GM19395 (cell line): Measurements from ENCODE around the gene SLC2A13.
A peak's percentile ranks its signal among the peaks of the same experiment; 100 is the strongest.
"Not testable (repeated sequence)": the region's sequence is repeated elsewhere in the genome, so short reads cannot be mapped to it uniquely, and the experiment has no call there.

ENCODE experiments used
- ATAC-seq: cut with Tn5 transposase; IDR thresholded peaks from one replicate; pipeline ENCODE4 v1.9.1; 2021; ENCODE audit warnings: mild to moderate bottlenecking, moderate library complexity; ENCODE audit not compliant: unreplicated experiment

Gene SLC2A13

DNA sequence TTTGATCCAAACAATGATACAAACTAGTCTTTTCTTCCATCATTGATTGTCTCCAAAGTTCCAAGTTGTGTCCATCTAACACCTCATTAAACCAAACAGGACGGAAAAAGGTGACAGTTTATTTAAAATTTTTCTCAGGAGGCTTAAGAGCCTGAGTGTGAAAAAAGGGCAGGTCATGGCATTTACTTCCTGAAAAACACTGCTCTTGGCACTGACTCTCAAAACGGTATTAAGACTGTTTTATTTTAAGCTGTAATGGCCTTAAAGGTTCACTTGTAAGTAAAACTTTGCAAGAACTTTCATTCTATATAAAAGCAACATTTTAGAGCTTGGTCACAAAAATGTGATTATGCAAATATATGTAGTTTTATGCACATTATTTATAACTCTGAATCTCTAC is 222.5 kb downstream of the SLC2A13 start:
- ATAC-seq, result no peak

DNA sequence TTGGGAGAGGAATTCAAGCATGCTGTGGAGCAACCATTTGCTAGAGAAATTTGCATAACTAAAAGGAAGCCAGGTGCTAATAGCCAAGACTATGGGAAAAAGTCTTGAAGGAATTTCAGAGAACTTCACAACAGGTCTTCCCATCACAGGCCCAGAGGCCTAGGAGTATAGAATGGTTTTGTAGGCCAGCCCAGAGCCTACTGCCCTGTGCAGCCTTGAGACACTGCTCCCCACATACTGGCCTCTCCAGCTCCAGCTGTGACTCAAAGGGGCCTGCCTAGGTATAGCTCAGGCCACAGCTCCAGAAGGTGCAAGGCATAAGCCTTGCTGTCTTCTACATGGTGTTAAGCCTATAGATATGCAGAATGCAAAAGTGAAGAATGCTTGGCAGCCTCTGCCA is 227.1 kb downstream of the SLC2A13 start:
- no peak for ATAC-seq

DNA sequence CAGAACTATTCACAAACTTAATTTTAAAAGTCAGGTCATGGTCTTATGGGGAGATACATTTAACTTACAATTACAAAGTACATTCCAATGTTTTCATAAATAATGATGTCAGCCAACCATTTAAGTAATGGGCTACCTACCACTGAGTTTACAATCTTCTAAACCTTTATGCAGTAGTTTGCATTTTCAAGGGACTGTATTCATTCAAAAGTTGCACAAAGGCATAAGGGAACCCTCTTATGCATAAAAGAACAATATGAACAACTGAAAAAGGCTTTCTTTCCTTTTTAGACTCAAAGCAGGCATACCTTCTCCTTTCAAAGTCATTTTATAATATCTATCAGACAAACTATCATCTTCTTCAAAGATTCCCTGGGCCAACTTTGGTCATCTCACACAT is 230.2 kb downstream of the SLC2A13 start:
- ATAC-seq, result no peak

DNA sequence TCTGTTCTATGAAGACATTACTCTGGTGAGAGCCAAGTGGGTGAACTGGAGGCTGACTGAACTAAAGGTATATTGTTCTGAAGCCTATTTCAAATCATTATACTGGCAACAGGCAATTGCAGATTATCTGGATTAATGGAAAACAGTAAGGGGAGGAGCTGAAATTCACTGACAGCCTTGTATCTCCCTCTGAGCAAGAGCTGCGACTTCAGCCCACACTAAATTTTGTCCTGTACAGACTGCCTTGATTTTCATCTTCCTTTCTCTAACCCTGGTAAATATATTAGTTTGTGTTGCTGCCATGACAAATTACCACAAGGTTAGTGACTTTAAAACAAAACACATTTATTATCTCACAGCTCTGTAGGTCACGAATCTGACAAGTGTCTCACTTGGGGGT is 231.1 kb downstream of the SLC2A13 start:
- no peak for ATAC-seq

DNA sequence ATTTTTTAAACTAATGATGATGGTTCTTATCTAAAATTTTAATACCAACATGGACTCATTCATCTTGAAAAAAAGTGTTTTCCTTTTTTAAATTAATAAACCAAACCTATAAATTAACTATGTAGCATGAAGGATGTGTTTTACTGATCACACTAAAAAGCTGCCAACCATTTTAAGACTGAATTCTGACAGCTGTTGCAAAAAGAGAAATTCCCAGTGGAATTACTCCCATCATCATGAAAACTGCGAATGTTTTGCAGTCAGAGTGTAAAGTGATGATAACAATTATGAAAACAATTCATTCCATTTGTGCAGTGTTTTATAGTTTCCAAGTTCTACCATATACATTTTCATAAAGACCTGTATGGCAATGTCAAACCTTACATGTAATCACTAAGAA is 232.8 kb downstream of the SLC2A13 start:
- ATAC-seq, result no peak

DNA sequence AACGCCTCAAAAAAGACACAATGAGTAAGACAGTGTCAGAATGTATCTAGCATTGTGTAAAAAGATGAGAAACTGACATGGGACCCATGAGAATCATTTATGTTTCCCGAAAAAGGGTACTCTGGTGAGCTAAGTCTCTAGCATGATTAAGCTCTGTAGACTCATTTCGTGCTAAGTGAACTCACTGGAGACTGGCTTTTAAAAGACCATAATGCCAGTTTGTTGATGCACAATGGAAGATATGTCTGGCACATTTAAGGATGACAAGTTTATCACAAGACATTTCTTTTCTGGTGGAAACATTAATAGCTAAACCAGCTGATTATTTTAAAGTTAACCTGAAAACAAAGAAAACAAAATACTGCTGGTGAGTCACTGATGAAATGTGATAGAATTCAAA is 233.5 kb downstream of the SLC2A13 start:
- no peak for ATAC-seq

DNA sequence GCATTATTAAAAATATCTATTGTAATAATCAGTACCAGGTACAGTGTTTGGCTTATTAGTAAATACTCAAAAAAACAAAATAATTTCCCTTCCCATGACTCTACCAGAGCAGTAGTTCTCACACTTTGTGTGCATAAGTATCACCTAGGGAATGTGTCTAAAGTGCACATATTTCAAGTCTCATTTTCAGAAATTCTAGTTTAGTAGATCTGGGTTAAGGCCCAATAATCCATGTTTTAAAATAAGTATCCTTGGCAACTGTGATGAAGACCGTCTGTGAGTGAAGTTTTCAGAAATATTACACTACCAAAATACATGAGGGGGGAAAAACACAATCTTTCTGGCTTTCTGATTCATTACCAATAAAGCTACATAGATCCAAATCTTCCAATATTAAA is 237.6 kb downstream of the SLC2A13 start:
- no peak for ATAC-seq

DNA sequence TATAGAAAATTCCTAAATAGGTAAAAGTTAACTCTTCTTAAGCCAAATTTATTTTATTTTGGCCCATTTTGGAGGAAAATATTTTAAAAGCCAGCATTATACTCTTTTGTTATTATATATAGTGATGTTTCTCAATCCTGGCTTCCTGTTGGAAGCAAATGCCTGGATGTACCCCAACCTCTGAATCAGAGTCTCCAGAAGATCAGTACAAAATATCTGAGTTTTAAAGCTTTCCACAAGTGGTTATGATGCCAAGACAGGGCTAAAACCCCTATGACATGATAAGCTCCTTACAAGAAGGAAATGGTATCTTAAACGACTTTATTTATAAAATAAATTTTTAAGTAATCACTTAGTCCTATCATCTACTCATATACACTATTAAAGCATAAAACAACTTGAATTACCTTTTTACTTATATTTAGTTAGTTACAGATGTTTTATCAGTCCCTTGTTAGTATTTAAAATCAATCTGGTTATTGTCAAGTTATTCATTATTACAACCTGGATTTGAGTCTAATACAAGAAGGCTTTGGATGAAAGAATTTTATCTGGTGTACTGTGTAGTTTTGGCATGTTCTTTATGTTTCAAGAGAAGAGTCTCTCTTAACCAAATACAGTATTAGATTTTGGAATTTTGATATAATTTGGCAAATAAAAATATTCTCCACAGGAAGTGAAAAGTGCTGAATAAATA is 238.1 kb downstream of the SLC2A13 start:
- ATAC-seq, result no peak

DNA sequence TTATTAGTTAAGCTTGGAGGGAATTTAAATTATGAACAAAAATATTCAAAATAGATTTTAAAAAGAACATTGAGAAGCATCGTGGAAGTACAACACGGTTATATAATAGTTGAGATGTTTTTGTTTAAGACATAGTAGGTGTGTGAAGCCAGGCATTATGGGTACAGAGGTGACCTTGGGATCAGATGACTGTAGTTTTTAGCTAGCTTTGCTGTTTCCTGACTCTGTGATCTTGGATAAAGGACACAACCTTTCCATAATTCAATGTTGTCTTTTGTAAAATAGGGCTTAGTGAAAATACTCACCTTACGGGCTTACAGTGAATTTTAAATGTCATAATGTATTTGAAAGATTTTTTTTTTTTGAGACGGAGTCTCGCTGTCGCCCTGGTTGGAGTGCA is 239.7 kb downstream of the SLC2A13 start:
- no peak for ATAC-seq

DNA sequence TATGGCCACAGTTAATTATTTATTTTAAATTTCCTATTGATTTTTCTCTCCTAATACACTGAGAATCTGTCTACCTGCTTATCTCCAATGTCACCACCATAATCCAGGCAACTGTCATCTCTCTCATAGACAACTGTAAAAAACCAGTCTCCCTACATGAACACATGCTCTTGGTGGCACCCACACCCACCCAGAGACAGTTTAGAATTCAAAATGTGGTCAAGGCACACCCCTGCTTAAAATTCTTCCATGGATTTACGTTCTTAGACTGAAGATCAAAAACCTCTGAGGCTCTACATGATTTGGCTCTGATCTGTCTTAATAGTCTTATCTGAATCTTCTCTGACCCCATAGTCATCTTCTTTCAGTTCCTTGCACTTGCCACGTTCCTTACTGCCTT is 245.2 kb downstream of the SLC2A13 start:
- no peak for ATAC-seq

DNA sequence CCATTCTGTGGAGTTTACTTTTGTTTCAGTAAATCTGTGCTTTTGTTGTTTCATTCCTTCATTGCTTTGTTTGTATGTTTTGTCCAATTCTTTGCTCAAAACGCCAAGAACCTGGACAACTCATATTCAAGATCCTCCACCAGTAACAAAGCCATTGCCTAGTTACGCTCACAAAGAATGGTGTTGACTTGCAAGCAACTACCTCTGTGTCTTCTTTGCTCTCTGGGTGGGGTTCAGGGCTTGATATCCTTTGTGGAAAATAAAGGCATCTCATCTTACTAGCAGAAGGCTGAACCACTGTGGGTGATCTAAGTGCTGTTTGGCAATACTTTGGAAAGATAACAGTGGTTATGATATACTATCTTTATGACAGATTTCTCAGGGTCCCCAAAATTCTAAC is 252.9 kb downstream of the SLC2A13 start:
- ATAC-seq, result no peak

DNA sequence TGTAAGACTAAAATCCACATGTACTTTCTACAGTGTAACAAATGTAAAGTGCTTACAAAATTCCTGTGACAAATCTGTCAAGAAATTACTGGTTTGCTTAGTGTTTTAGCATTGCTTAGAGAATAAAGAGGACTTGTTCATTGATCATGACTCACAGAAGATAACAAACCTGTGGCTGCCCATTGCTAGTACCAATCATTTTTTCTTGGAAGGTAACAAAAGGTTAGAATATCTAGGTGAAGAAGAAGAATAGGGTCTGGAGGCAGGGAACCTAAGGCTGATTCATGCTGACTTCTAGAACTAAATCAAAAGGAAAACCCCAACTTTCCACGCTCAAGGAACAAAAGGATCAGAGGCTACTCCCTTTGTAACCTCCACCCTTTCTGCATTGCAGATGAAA is 253.5 kb downstream of the SLC2A13 start:
- no peak for ATAC-seq

DNA sequence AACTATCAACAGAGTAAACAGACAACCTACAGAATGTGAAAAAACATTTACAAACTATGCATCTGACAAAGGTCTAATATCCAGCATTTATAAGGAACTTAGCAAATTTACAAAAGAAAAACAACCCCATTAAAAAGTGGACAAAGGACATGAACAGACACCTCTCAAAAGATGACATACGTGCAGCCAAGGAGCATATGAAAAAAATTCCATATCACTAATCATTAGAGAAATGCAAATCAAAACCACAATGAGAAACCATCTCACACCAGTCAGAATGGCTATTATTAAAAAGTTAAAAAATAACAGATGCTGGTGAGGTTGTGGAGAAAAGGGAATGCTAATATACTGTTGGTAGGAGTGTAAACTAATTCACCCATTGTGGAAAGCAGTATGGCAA is 257.7 kb downstream of the SLC2A13 start:
- not testable (repeated sequence) for ATAC-seq

DNA sequence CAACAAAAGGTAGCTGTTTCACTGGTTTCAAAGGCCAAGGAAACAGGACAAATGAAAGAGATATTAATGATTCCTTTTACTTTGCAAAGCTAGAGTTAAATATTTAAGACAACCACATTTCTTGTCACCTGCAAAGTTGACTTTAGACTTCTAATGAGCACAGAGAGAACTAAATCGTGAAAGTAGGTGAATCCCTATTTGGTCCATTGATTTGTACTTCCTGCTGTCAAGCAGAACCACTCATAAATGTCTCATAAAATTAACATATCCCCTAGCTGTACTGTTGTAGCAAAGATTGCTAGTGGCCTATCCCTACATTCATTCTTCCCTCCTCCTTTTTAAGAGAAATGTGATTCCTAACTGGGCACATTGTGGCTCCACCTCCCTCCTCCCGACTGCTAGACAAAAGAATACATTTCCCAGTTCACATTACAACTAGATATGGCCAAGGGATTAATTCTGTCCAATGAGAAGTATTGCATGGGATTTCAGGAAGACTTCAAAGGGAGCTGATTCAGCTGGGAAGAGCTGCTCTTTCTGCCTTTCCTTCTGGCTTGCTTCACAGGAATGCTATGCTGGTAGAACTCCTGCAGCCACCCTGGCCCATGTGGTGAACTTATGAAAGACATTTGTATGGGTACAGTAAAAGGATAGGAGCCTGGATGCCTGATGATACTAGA is 258.8 kb downstream of the SLC2A13 start:
- ATAC-seq, result no peak

DNA sequence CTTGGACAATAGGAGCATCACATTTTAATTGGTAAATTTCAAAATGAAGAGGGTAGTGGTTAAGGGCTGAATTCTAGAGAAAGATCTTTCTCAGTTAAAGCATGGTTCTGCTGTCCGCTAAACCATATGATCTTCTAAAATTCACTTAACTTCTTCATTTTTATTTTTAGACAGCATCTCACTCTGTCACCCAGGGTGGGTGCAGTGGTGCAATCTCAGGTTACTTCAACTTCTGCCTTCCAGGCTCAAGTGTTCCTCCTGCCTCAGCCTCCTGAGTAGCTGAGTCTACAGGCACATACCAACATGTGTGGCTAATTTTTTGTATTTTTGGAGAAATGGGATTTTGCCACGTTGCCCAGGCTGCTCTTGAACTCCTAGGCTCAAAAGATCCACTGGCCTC is 259.6 kb downstream of the SLC2A13 start:
- no peak for ATAC-seq

DNA sequence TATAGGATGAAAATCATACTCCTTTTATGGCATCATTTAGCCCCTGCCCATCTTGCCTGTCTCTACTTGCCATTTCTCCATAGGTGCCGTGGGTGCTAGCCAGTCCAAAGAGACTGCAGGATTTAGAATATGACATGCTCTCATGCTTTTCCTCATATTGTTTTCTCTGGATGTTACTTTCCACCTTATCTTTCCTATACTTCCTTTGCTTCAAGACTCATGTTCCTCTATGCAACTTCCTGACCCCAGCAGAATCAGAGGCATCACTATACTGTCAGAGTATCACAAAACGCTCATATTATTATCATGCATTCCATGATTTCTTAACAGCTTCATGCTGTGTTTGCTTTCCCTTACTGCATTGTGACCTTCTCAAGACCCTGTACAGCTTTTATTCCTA is 265.5 kb downstream of the SLC2A13 start:
- no peak for ATAC-seq

DNA sequence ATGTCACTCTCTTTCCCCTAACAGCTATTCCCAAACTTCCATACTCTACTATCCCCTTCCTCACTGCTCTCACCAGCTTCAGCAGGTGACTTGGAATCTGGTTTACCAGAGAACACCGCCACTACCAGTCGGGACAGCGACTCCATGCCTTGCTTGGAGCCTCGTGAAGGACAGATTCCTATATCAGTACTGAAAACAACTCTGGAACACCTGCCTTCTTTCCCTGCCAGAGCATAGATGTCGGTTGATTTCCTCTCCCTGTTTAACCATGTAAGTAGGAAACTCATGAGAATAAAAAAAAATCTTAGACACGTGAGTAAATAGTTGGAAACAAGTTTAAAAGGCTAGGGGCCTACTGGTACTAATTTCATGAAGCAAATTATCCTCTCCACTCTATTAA is 266.8 kb downstream of the SLC2A13 start:
- no peak for ATAC-seq

DNA sequence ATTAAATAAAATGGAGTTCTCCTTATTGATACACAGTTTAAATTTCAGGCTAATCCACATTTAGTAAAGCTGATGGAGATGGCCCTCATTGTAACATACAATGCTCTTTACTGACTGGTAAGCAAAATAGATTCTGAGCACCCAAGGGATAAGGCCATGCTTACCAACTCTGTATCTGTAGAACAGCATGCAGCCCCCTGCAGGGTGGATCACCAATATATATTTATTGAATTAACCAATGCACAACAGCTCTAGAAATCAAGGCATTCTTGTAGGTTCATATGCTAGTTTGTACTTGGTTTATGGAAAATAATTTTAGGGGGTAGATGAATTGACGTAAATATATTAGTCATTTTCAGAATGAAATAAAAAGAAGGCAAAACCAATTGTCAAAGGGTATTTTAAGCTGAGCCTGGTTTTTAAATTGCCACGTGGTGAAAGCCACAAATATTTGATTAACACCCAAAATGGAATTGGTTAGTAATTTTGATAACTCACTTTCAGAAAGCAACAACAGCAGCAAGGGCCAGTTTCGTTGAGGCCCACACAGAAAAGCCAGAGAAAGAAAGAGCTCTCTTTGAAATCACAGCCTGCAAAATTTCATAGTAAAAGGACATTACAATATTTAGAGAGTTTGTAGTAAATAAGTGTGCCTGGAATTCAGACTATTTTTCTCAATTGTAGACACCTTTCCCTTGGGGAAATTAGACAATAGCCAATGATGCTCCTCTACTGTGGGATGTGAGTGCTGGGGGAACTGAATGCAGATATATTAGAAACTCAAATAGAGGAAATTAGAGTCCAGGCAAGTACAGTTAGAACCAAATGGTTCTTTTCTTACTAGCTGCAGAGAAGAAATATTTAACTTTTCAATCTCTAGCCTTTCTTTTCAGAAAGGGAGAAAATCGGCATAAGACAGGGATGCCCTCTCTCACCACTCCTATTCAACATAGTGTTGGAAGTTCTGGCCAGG is 270.1 kb downstream of the SLC2A13 start:
- peak; percentile 79 for ATAC-seq

DNA sequence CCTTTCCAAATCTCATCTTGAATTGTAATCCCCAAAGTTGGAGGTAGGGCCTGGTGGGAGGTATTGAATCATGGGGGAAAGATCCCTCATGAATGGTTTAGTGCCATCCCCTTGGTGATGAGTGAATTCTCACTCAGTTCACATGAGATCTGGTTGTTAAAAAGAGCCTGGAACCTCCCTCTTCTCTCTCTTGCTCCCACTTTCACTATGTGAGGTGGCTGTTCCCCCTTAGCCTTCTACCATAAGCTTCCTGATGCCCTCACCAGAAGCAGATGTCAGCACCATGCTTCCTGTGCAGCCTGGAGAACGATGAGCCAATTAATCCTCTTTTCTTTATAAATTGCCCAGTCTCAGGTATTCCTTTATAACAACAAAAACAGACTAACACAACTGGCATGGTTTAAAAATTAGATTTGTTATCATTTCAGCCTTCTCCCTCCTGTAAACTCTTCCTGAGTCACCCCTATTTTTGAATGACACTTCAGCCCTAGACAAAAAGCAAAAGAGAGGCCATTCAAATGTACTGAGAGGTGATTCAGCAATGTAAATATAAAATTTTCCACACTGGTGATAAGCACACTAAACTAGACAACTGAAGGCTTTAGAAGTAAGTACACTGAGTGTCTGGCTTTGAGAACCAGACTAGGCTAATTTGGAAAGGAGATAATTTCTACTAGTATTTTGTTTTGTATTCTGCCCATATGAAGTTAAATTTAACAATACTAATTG is 274.1 kb downstream of the SLC2A13 start:
- no peak for ATAC-seq

DNA sequence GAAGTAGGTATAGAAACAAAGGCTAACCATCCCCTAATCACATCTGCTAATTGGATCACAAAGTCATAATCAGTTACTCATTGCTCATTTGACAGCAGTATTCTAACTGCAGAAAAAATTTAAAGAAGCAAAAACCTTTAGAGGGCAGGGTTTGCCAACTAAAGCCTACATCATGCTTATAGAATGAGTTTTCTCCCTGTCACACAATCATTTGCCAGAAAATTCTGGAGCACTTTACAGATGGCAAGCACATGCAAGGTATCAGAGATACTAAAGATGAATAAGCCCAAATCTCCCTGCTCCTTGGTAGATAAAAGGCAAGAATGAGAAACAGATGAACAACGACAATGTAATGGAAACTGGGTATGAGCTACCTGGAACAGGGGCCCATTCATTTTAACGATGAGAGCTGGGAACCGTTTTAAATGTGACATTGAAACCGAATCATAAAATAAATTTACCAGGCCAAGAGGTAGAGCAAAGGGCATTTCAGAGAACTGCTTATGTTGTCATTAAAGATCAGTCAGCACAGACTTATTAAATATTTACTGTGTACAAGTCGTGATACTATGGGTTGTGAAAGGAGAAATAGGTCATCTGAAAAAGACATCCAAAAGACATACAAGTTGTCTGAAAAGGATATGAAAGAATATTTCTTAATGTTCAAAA is 274.9 kb downstream of the SLC2A13 start:
- no peak for ATAC-seq
